Natural killer cell (primary cell): ENCODE results near the gene CLCA2. TPM values are rescaled to one million over a fixed set of nuclear protein-coding genes. Genes with fewer than 3 reads are reported as not detected.

Experiments
- ATAC-seq, 3 donors: fragments of 150-1000 bp in 2 of 3; fragments of 200-7000 bp in 1 of 3; cut with Tn5 transposase; 1 replicate in 1 of 3; 2 replicates in 2 of 3; pipeline ENCODE4 v1.10.0; 2021; ENCODE audit warnings: mild to moderate bottlenecking in 2 of 3, moderate library complexity in 2 of 3
- DNase-seq, 2 donors: peaks; one replicate each; pipeline versions ENCODE4 v3.0.0 to v3.0.0-alpha.2; 2013 to 2021; ENCODE audit warnings: mixed read lengths in 1 of 2
- H3K27ac ChIP-seq: one replicate; pipeline ENCODE4 v1.5.1; 2013; ENCODE audit warnings: mild to moderate bottlenecking, low read length
- H3K27me3 ChIP-seq: one replicate; pipeline ENCODE4 v1.6.1; 2013; ENCODE audit warnings: low read length; ENCODE audit not compliant: control insufficient read depth, insufficient read depth
- H3K36me3 ChIP-seq: one replicate; pipeline ENCODE4 v1.6.1; 2013; ENCODE audit warnings: low read length; ENCODE audit not compliant: control insufficient read depth, insufficient read depth
- H3K4me1 ChIP-seq: one replicate; pipeline ENCODE4 v1.6.1; 2013; ENCODE audit warnings: low read length; ENCODE audit not compliant: control insufficient read depth, insufficient read depth
- H3K4me3 ChIP-seq: one replicate; pipeline ENCODE4 v1.5.1; 2013; ENCODE audit warnings: low read length
- H3K9me3 ChIP-seq: one replicate; pipeline ENCODE4 v1.6.1; 2013; ENCODE audit warnings: low read length; ENCODE audit not compliant: control insufficient read depth, insufficient read depth
- H3K27ac Mint-ChIP-seq, 2 donors: one replicate each; pipeline ENCODE4 v1.8.0; 2022; ENCODE audit warnings: mild to moderate bottlenecking in 2 of 2, mixed read lengths in 2 of 2, moderate library complexity in 1 of 2
- H3K27me3 Mint-ChIP-seq, 2 donors: one replicate each; pipeline ENCODE4 v1.8.0; 2022; ENCODE audit warnings: low read depth in 2 of 2, mixed read lengths in 2 of 2
- H3K36me3 Mint-ChIP-seq: one replicate; pipeline ENCODE4 v1.8.0; 2022; ENCODE audit warnings: mixed read lengths
- H3K4me1 Mint-ChIP-seq, 2 donors: one replicate each; pipeline ENCODE4 v1.8.0; 2022; ENCODE audit warnings: mixed read lengths in 2 of 2
- H3K4me3 Mint-ChIP-seq: one replicate; pipeline ENCODE4 v1.8.0; 2022; ENCODE audit warnings: mild to moderate bottlenecking, moderate library complexity, mixed read lengths
- H3K9me3 Mint-ChIP-seq, 2 donors: one replicate each; pipeline ENCODE4 v1.8.0; 2022; ENCODE audit warnings: mixed read lengths in 2 of 2
- WGBS: methylation state at CpG from one replicate; pipeline ENCODE4 v1.1.7; 2013; ENCODE audit warnings: missing lambda C conversion rate; ENCODE audit not compliant: insufficient coverage; 5-methylcytosine and 5-hydroxymethylcytosine counted together
- intact Hi-C: fragments of 100-400 bp; cut with micrococcal nuclease; formaldehyde crosslinking; loops from one replicate; pipeline ENCODE4 v1.14.2; 2022
- total RNA-seq, 4 donors: library from RNA; stranded (reverse); fragments of 120-200 nt in 1 of 4; gene quantifications; one replicate each; pipeline versions ENCODE4 v1.2.3 to v1.2.4, GENCODE V29; 2013 to 2022
- TF ChIP-seq, protein P1 (sequence below): fragments of 200-600 bp; IDR thresholded peaks from one replicate; pipeline ENCODE4 v1.8.0; 2022; ENCODE audit warnings: antibody characterized with exemption

The CLCA2 gene
- total RNA-seq, 3 donors from 2014 or later (not counting 1 experiment from before 2014, with no cell fraction given): not detected

DNA sequence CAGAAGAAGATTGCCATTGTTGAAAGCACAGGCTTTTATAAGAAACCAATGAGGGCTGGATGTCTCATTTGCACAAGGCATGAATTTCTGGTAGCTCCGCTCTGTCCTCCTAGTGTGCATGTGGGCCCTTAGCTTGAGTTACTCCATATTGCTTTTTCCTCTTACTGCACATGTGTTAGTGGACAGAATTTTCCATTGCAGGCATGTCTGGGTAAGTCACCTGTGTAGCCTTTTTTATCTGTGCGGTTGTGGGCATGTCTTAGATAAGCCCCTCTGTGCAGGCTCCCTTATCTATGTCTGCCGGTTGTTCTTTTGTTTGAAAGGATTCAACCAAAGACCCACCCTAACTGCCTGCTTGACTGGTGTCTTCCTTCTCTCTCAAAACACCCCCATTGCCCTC lies 37.5 kb downstream of the CLCA2 start:
- no peaks in the 10 kb centered on the region for H3K9me3 Mint-ChIP-seq
- no peak for DNase-seq
- H3K36me3 Mint-ChIP-seq: no peaks in the 10 kb centered on the region
- Histone ChIP-seq H3K9me3 (no peaks in the 10 kb centered on the region), H3K27me3 (no peaks in the 10 kb centered on the region), H3K36me3 (no peaks in the 10 kb centered on the region), H3K4me1 (no peaks in the 10 kb centered on the region), H3K4me3 (no peak overlapping the region), H3K27ac (no peak overlapping the region)
- ATAC-seq: no peak
- H3K4me3 Mint-ChIP-seq: no peak overlapping the region
- no peaks in the 10 kb centered on the region for H3K4me1 Mint-ChIP-seq
- 88% methylated on average over 3 of the region's 3 CpGs for WGBS
- peaks cover 13 to 18% of the 10 kb centered on the region in 2 donors for H3K27me3 Mint-ChIP-seq
- TF ChIP-seq, protein P1, sequence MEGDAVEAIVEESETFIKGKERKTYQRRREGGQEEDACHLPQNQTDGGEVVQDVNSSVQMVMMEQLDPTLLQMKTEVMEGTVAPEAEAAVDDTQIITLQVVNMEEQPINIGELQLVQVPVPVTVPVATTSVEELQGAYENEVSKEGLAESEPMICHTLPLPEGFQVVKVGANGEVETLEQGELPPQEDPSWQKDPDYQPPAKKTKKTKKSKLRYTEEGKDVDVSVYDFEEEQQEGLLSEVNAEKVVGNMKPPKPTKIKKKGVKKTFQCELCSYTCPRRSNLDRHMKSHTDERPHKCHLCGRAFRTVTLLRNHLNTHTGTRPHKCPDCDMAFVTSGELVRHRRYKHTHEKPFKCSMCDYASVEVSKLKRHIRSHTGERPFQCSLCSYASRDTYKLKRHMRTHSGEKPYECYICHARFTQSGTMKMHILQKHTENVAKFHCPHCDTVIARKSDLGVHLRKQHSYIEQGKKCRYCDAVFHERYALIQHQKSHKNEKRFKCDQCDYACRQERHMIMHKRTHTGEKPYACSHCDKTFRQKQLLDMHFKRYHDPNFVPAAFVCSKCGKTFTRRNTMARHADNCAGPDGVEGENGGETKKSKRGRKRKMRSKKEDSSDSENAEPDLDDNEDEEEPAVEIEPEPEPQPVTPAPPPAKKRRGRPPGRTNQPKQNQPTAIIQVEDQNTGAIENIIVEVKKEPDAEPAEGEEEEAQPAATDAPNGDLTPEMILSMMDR: no peak
- intact Hi-C loops: no loop called here
- H3K27ac Mint-ChIP-seq: no peak overlapping the region

DNA sequence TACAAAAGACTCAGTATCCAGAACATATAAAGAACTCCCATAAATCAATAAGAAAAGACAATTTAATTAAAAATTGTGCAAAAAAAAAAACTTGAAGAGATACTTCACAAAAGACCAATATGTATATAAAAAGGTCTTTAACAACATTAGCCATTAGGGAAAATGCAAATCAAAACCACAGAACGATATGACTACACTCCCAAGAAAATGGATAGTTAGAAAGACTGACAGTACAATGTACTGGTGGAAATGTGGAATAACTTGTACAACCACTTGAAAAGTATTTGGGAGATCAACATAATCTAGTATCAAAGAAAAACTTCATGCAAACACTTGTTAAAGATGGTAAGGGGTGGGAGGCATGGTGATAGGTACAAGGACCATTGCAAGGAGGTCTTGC lies 40.8 kb downstream of the CLCA2 start:
- no CpG with 5 or more reads among the region's 1 CpG for WGBS
- Histone ChIP-seq H3K27ac (no peak overlapping the region), H3K9me3 (no peaks in the 10 kb centered on the region), H3K4me3 (no peak overlapping the region), H3K36me3 (no peaks in the 10 kb centered on the region), H3K27me3 (no peaks in the 10 kb centered on the region), H3K4me1 (no peaks in the 10 kb centered on the region)
- no peaks in the 10 kb centered on the region for H3K9me3 Mint-ChIP-seq
- ATAC-seq (no peak), DNase-seq (no peak)
- H3K4me3 Mint-ChIP-seq: no peak overlapping the region
- intact Hi-C loops: no loop called here
- H3K4me1 Mint-ChIP-seq: no peaks in the 10 kb centered on the region
- no peak overlapping the region for H3K27ac Mint-ChIP-seq
- H3K36me3 Mint-ChIP-seq: no peaks in the 10 kb centered on the region
- H3K27me3 Mint-ChIP-seq: peaks cover 8 to 10% of the 10 kb centered on the region in 2 donors
- TF ChIP-seq, protein P1: no peak

DNA sequence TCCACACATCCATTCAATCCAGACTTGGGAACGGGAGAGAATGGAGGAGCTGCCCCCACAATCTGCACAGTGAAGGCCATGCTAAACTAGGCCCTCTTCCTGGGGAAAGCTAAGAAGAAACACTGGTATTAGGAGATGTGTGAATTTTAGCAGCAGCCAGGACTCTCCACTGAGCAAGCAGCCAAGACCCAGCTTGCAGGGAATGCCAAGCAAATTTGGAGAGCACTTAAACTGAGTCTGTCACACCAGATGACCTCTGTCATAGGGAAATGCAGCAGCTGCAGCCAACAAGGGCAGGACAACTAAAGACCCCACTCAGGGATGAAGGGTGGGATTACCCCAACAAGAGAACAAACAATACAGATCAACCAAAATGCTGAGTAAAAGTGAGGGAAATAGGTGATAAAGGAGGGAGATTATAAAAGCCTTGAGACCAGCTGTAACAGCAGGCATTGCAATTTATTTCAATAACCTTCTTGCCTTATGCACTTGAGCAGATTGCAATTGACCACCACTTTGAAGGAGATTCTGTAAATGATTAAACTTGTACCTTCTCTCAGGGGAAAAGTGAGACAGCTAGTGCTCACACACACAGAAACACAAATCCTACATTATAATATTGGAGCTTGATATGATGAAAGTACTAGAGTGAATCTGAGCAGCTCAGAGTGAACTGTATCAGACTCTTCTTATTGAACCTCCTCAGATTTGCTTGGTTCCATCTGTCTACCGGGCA lies 42.3 kb downstream of the CLCA2 start:
- 80% methylated on average over 2 of the region's 2 CpGs for WGBS
- no peak for ATAC-seq
- peaks cover 12 to 20% of the 10 kb centered on the region in 2 donors for H3K27me3 Mint-ChIP-seq
- no peaks in the 10 kb centered on the region for H3K9me3 ChIP-seq
- no peak overlapping the region for H3K4me3 Mint-ChIP-seq
- no peak overlapping the region for H3K27ac Mint-ChIP-seq
- no peaks in the 10 kb centered on the region for H3K27me3 ChIP-seq
- no peaks in the 10 kb centered on the region for H3K4me1 Mint-ChIP-seq
- H3K4me3 ChIP-seq: no peak overlapping the region
- H3K36me3 Mint-ChIP-seq: no peaks in the 10 kb centered on the region
- TF ChIP-seq, protein P1: no peak
- intact Hi-C loops: no loop called here
- H3K4me1 ChIP-seq: no peaks in the 10 kb centered on the region
- no peaks in the 10 kb centered on the region for H3K9me3 Mint-ChIP-seq
- no peak for DNase-seq
- H3K36me3 ChIP-seq: no peaks in the 10 kb centered on the region
- H3K27ac ChIP-seq: no peak overlapping the region

DNA sequence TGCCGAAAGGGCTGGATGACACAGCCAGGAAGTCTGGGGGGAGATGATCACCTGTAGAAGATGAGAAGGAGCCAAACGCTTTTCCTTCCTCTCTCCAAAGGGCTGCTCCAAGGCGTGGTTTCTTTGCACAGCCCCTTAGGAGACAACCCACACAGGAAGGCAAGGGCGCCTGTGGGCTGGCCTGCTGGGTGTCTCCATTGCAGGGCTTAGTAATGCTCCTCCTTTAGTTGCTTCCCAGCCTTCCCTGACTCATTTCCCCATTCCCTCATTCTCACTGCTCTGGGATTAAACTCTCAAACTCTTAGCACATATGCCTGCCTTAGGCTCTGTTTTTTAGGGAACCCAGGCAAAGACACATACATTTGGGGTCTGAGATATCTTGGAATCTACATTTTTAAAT lies 43.0 kb downstream of the CLCA2 start:
- Histone ChIP-seq H3K36me3 (no peaks in the 10 kb centered on the region), H3K4me1 (no peaks in the 10 kb centered on the region), H3K27ac (no peak overlapping the region), H3K4me3 (no peak overlapping the region), H3K27me3 (no peaks in the 10 kb centered on the region), H3K9me3 (no peaks in the 10 kb centered on the region)
- Mint-ChIP-seq H3K27ac (no peak overlapping the region), H3K27me3 (peaks cover 13 to 22% of the 10 kb centered on the region in 2 donors), H3K4me1 (no peaks in the 10 kb centered on the region), H3K36me3 (no peaks in the 10 kb centered on the region), H3K9me3 (no peaks in the 10 kb centered on the region), H3K4me3 (no peak overlapping the region)
- WGBS: 54% methylated on average over 3 of the region's 4 CpGs
- TF ChIP-seq, protein P1: no peak
- DNase-seq (no peak), ATAC-seq (no peak)
- intact Hi-C loops: no loop called here
